ENCODE measurements around the gene NME5.

NME5 gene

DNA sequence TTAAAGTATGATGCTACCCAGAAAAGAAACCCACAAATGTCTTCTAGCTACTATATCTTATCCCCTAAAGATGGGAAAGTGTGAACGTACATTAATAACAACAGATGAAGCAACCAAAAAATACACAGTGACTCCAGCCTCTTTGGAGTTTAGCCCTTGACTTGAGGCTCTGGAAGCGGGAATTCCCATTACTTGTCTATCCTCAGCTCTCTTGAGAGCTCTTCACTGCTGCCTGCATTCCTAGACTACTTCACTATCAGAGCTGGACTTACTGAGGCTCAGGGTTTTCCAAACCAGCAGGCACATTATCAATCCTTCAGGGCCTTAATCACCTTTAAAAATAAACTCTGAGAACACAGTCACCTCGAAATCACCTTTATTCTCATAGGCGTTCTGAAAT, 1.0 kb upstream of the NME5 start:
- FAIRE-seq (no peak), DNase-seq (ENCODE audit: insufficient read length, low spot score) (no peak)
- TF ChIP-seq POLR2A (IDR thresholded peaks at IDR 0.05; ENCODE audit: low read depth, low read length) (no peak), PAX5 (IDR thresholded peaks at IDR 0.05; ENCODE audit: insufficient read depth, low read length, severe bottlenecking) (no peak), TAF1 (IDR thresholded peaks at IDR 0.05; ENCODE audit: low read depth, low read length) (no peak), SPI1 (IDR thresholded peaks at IDR 0.05; ENCODE audit: low read depth, low read length) (no peak), POU2F2 (IDR thresholded peaks at IDR 0.05; ENCODE audit: low read depth, low read length) (no peak), POLR2AphosphoS5 (IDR thresholded peaks at IDR 0.05; ENCODE audit: low read depth, low read length) (no peak)

- TF ChIP-seq POLR2AphosphoS5 (IDR thresholded peaks at IDR 0.05; ENCODE audit: low read depth, low read length) (no peak), TAF1 (IDR thresholded peaks at IDR 0.05; ENCODE audit: low read depth, low read length) (no peak), POU2F2 (IDR thresholded peaks at IDR 0.05; ENCODE audit: low read depth, low read length) (no peak), POLR2A (IDR thresholded peaks at IDR 0.05; ENCODE audit: low read depth, low read length) (no peak), SPI1 (IDR thresholded peaks at IDR 0.05; ENCODE audit: low read depth, low read length) (no peak), PAX5 (IDR thresholded peaks at IDR 0.05; ENCODE audit: insufficient read depth, low read length, severe bottlenecking) (no peak)
- no peak for DNase-seq (ENCODE audit: insufficient read length, low spot score)
- no peak for FAIRE-seq
Observed at GRCh38 chr5:138139781-138140090, 508 bp upstream of the NME5 start.

GRCh38 chr5:138132543-138132942, 6.7 kb downstream of the NME5 start:
- no peak for TF ChIP-seq POU2F2 (IDR thresholded peaks at IDR 0.05; ENCODE audit: low read depth, low read length)
- TF ChIP-seq PAX5 (IDR thresholded peaks at IDR 0.05; ENCODE audit: insufficient read depth, low read length, severe bottlenecking): no peak
- no peak for TF ChIP-seq POLR2AphosphoS5 (IDR thresholded peaks at IDR 0.05; ENCODE audit: low read depth, low read length)
- TF ChIP-seq TAF1 (IDR thresholded peaks at IDR 0.05; ENCODE audit: low read depth, low read length): no peak
- no peak for TF ChIP-seq SPI1 (IDR thresholded peaks at IDR 0.05; ENCODE audit: low read depth, low read length)
- no peak for TF ChIP-seq POLR2A (IDR thresholded peaks at IDR 0.05; ENCODE audit: low read depth, low read length)
- DNase-seq (ENCODE audit: insufficient read length, low spot score) (no peak), FAIRE-seq (no peak)

DNA sequence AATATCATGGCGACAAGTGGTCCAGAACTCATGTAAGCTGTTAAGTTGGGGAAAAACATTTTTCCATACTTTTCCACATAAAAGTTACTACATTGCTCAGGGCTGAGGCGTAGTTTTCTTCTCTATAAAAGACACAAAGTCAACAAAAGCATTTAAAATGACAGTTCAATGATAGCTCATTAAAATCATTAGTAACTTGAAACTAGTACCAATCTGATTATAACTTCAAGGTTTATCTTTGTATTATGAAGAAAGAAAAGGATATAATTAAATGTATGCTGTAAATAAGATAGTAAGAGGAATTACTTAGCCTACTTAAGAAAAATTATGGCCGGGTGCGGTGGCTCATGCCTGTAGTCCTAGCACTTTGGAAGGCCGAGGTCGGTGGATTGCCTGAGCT, 9.9 kb downstream of the NME5 start:
- TF ChIP-seq PAX5 (IDR thresholded peaks at IDR 0.05; ENCODE audit: insufficient read depth, low read length, severe bottlenecking) (no peak), SPI1 (IDR thresholded peaks at IDR 0.05; ENCODE audit: low read depth, low read length) (no peak), POU2F2 (IDR thresholded peaks at IDR 0.05; ENCODE audit: low read depth, low read length) (no peak), POLR2A (IDR thresholded peaks at IDR 0.05; ENCODE audit: low read depth, low read length) (no peak), POLR2AphosphoS5 (IDR thresholded peaks at IDR 0.05; ENCODE audit: low read depth, low read length) (no peak), TAF1 (IDR thresholded peaks at IDR 0.05; ENCODE audit: low read depth, low read length) (no peak)
- DNase-seq (ENCODE audit: insufficient read length, low spot score) (no peak), FAIRE-seq (no peak)

DNA sequence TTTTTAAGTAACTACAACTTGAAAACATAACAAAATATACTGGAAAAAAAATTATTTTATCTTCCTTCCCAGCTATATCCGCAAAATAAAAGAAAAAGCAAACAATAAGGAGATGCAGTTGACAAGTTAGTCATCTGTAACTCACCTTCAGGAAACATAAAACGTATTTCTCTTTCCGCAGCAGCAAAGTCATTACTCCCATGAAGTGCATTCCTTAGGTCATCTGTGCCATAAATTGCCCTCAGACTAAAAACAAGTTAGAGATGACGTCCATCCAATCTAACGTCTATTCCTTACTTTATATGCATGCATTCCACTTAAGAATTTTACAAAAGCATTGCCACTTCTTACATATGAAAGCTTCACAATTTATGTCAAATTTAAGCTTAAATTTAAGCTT, 10.9 kb downstream of the NME5 start:
- DNase-seq (ENCODE audit: insufficient read length, low spot score) (no peak), FAIRE-seq (no peak)
- TF ChIP-seq POLR2AphosphoS5 (IDR thresholded peaks at IDR 0.05; ENCODE audit: low read depth, low read length): no peak
- TF ChIP-seq POLR2A (IDR thresholded peaks at IDR 0.05; ENCODE audit: low read depth, low read length): no peak
- no peak for TF ChIP-seq PAX5 (IDR thresholded peaks at IDR 0.05; ENCODE audit: insufficient read depth, low read length, severe bottlenecking)
- no peak for TF ChIP-seq SPI1 (IDR thresholded peaks at IDR 0.05; ENCODE audit: low read depth, low read length)
- TF ChIP-seq POU2F2 (IDR thresholded peaks at IDR 0.05; ENCODE audit: low read depth, low read length): no peak
- TF ChIP-seq TAF1 (IDR thresholded peaks at IDR 0.05; ENCODE audit: low read depth, low read length): no peak

GRCh38 chr5:138115254-138115653, 24.0 kb downstream of the NME5 start:
- FAIRE-seq (no peak), DNase-seq (ENCODE audit: insufficient read length, low spot score) (no peak)

GRCh38 chr5:138111937-138112336, 27.3 kb downstream of the NME5 start:
- FAIRE-seq: no peak
- TF ChIP-seq POLR2AphosphoS5 (IDR thresholded peaks at IDR 0.05; ENCODE audit: low read depth, low read length) (no peak), PAX5 (IDR thresholded peaks at IDR 0.05; ENCODE audit: insufficient read depth, low read length, severe bottlenecking) (no peak), SPI1 (IDR thresholded peaks at IDR 0.05; ENCODE audit: low read depth, low read length) (no peak), POU2F2 (IDR thresholded peaks at IDR 0.05; ENCODE audit: low read depth, low read length) (no peak), POLR2A (IDR thresholded peaks at IDR 0.05; ENCODE audit: low read depth, low read length) (no peak), TAF1 (IDR thresholded peaks at IDR 0.05; ENCODE audit: low read depth, low read length) (no peak)
- DNase-seq (ENCODE audit: insufficient read length, low spot score): no peak

More at GRCh38 chr5:138115254-138115653, 24.0 kb downstream of the NME5 start:
- no peak for TF ChIP-seq TAF1 (IDR thresholded peaks at IDR 0.05; ENCODE audit: low read depth, low read length)
- TF ChIP-seq SPI1 (IDR thresholded peaks at IDR 0.05; ENCODE audit: low read depth, low read length): no peak
- TF ChIP-seq PAX5 (IDR thresholded peaks at IDR 0.05; ENCODE audit: insufficient read depth, low read length, severe bottlenecking): no peak
- no peak for TF ChIP-seq POLR2AphosphoS5 (IDR thresholded peaks at IDR 0.05; ENCODE audit: low read depth, low read length)
- TF ChIP-seq POLR2A (IDR thresholded peaks at IDR 0.05; ENCODE audit: low read depth, low read length): no peak
- no peak for TF ChIP-seq POU2F2 (IDR thresholded peaks at IDR 0.05; ENCODE audit: low read depth, low read length)

GRCh38 chr5:138111181-138111580, 28.0 kb downstream of the NME5 start:
- FAIRE-seq (no peak), DNase-seq (ENCODE audit: insufficient read length, low spot score) (no peak)
- no peak for TF ChIP-seq POLR2A (IDR thresholded peaks at IDR 0.05; ENCODE audit: low read depth, low read length)

- no peak for DNase-seq (ENCODE audit: insufficient read length, low spot score)
- TF ChIP-seq SPI1 (IDR thresholded peaks at IDR 0.05; ENCODE audit: low read depth, low read length) (no peak), PAX5 (IDR thresholded peaks at IDR 0.05; ENCODE audit: insufficient read depth, low read length, severe bottlenecking) (no peak), POLR2A (IDR thresholded peaks at IDR 0.05; ENCODE audit: low read depth, low read length) (no peak)
- no peak for FAIRE-seq
Observed at GRCh38 chr5:138110266-138110963, 28.8 kb downstream of the NME5 start.
